HEK293 (cell line): ENCODE measurements around the gene TRPM6.

Source experiments
- KLF10 ChIP-seq: fragments of 450-650 bp; IDR thresholded peaks from 2 replicates; pipeline ENCODE4 v1.5.1; 2018; ENCODE audit warnings: missing biosample characterization, mild to moderate bottlenecking, missing genetic modification characterization
- PRDM1 ChIP-seq: fragments of 450-650 bp; formaldehyde crosslinking; IDR thresholded peaks from 2 replicates; pipeline ENCODE4; 2016; ENCODE audit warnings: missing biosample characterization, missing genetic modification characterization
- ZNF529 ChIP-seq: fragments of 450-650 bp; formaldehyde crosslinking; IDR thresholded peaks from 2 replicates; pipeline ENCODE4 v1.5.1; 2017; ENCODE audit warnings: missing genetic modification characterization, missing biosample characterization; ENCODE audit not compliant: insufficient replicate concordance
- ZNF530 ChIP-seq: fragments of 450-650 bp; formaldehyde crosslinking; IDR thresholded peaks from 2 replicates; pipeline ENCODE4 v1.5.1; 2016; ENCODE audit warnings: low read depth, missing biosample characterization, missing genetic modification characterization
- TF ChIP-seq, protein P1 (sequence below): fragments of 450-650 bp; formaldehyde crosslinking; IDR thresholded peaks from 2 replicates; pipeline ENCODE4 v1.5.1; 2016; ENCODE audit warnings: missing biosample characterization, missing genetic modification characterization
- TF ChIP-seq, protein P2 (sequence below): fragments of 450-650 bp; formaldehyde crosslinking; IDR thresholded peaks from 2 replicates; pipeline ENCODE4 v1.5.1; 2016; ENCODE audit warnings: missing biosample characterization, missing genetic modification characterization

DNA sequence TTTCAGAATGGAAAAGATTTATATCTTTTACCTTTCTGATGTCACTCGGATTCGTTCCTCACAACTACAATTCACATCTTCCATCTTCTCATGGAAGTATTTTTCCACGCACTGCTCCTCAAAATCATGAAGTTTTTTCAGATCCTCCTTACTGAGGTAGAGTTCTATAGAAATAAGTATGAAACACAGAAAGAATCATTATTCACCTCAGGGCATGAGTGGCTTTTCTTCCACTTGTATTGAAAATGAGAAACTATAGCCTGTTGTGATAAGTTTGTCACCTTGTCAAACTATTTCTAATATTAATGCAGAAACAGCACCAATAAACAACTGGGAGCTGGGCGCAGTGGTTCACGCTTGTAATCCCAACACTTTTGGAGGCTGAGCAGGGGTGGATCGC is 116.0 kb downstream of the TRPM6 start:
- TF ChIP-seq ZNF530 (tag by site-specific recombination) (no peak), PRDM1 (tag by site-specific recombination) (no peak), ZNF529 (tag by site-specific recombination) (no peak), KLF10 (no peak)
- TF ChIP-seq, protein P1, sequence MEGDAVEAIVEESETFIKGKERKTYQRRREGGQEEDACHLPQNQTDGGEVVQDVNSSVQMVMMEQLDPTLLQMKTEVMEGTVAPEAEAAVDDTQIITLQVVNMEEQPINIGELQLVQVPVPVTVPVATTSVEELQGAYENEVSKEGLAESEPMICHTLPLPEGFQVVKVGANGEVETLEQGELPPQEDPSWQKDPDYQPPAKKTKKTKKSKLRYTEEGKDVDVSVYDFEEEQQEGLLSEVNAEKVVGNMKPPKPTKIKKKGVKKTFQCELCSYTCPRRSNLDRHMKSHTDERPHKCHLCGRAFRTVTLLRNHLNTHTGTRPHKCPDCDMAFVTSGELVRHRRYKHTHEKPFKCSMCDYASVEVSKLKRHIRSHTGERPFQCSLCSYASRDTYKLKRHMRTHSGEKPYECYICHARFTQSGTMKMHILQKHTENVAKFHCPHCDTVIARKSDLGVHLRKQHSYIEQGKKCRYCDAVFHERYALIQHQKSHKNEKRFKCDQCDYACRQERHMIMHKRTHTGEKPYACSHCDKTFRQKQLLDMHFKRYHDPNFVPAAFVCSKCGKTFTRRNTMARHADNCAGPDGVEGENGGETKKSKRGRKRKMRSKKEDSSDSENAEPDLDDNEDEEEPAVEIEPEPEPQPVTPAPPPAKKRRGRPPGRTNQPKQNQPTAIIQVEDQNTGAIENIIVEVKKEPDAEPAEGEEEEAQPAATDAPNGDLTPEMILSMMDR (tag by site-specific recombination), result no peak
- TF ChIP-seq, protein P2, sequence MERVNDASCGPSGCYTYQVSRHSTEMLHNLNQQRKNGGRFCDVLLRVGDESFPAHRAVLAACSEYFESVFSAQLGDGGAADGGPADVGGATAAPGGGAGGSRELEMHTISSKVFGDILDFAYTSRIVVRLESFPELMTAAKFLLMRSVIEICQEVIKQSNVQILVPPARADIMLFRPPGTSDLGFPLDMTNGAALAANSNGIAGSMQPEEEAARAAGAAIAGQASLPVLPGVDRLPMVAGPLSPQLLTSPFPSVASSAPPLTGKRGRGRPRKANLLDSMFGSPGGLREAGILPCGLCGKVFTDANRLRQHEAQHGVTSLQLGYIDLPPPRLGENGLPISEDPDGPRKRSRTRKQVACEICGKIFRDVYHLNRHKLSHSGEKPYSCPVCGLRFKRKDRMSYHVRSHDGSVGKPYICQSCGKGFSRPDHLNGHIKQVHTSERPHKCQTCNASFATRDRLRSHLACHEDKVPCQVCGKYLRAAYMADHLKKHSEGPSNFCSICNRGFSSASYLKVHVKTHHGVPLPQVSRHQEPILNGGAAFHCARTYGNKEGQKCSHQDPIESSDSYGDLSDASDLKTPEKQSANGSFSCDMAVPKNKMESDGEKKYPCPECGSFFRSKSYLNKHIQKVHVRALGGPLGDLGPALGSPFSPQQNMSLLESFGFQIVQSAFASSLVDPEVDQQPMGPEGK, result no peak
